Measurements from ENCODE around the gene RAB3D.

DNA sequence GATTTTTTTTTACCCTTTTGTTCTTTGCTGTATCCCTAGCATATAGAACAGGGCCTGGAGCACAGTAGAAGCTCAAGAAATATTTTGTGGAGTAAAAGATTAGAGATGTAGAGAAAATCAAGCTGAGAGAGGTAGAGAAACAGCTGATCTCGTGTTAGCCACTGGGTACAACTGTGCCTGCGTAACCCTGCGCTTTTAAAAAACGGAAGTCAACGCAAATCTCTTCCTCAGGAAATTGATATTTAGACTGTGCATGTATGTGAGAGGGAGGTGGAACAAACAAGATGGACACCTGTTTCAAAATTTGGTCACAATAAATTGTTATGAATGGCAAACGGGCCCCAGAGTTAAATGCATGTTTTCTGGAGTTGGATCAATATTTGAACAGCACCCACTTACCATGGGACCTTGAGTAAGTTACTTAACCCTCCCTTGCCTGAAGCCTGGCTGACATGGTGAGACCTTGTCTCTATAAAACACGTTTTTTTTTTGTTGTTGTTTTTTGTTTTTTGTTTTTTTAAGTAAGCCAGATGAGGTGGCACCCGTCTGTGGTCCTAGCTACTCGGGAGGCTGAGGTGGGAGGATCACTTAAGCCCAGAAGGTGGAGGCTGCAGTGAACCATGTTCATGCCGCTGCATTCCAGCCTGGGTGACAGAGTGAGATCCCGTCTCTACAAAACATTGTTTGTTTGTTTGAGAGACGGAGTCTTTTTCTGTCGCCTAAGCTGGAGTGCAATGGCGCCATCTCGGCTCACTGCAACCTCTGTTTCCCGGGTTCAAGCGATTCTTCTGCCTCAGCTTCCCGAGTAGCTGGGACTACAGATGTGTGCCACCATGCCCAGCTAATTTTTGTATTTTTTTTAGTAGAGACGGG, 47.9 kb upstream of the RAB3D start:
- TF ChIP-seq ZNF70 (CRISPR knock-in tag; IDR thresholded peaks at IDR 0.05) (no peak), RARB (CRISPR knock-in tag; IDR thresholded peaks at IDR 0.05) (no peak), BACH2 (CRISPR knock-in tag; IDR thresholded peaks at IDR 0.05; ENCODE audit: borderline replicate concordance) (no peak), SNAI2 (CRISPR knock-in tag; IDR thresholded peaks at IDR 0.05) (no peak), ZFP3 (CRISPR knock-in tag; IDR thresholded peaks at IDR 0.05) (no peak), ZNF565 (CRISPR knock-in tag; conservative IDR thresholded peaks at IDR 0.05; ENCODE audit: low read depth) (no peak), ZNF8 (CRISPR knock-in tag; IDR thresholded peaks at IDR 0.05) (no peak), ZC3H10 (CRISPR knock-in tag; IDR thresholded peaks at IDR 0.05) (no peak)
